Activated naive CD4-positive, alpha-beta T cell treated with anti-CD3 and anti-CD28 coated beads for 36 hours (primary cell): ENCODE results near the gene UGT3A2. TPM values are rescaled to one million over a fixed set of nuclear protein-coding genes. Genes with fewer than 3 reads are reported as not detected.

Experiments used
- CTCF ChIA-PET: fragments of 350-600 bp; sonication (Branson Sonifier 250); formaldehyde crosslinking; loops from one replicate; lab custom pipeline; 2021; ENCODE audit warnings: antibody characterized with exemption; lab: Charles Lee
- DNase-seq: peaks from one replicate; pipeline ENCODE4 v3.0.0-alpha.2; 2020
- H3K27ac Mint-ChIP-seq: one replicate; pipeline ENCODE4 v1.8.0; 2021; ENCODE audit warnings: mild to moderate bottlenecking, mixed read lengths
- H3K27me3 Mint-ChIP-seq: one replicate; pipeline ENCODE4 v1.8.0; 2021; ENCODE audit warnings: low read depth, mixed read lengths
- H3K36me3 Mint-ChIP-seq: one replicate; pipeline ENCODE4 v1.8.0; 2021; ENCODE audit warnings: low read depth, mixed read lengths
- H3K4me1 Mint-ChIP-seq: one replicate; pipeline ENCODE4 v1.8.0; 2021; ENCODE audit warnings: low read depth, mixed read lengths
- H3K4me3 Mint-ChIP-seq: one replicate; pipeline ENCODE4 v1.8.0; 2021; ENCODE audit warnings: mild to moderate bottlenecking, moderate library complexity, mixed read lengths
- H3K9me3 Mint-ChIP-seq: one replicate; pipeline ENCODE4 v1.8.0; 2021; ENCODE audit warnings: mixed read lengths
- intact Hi-C: fragments of 100-400 bp; cut with micrococcal nuclease; formaldehyde crosslinking; loops from one replicate; pipeline ENCODE4 v1.15.1; 2023
- total RNA-seq, 2 experiments: library from RNA; stranded (reverse); gene quantifications; one replicate each; pipeline ENCODE4 v1.2.3, GENCODE V29; 2021

The UGT3A2 gene
- total RNA-seq, 2 experiments from 2014 or later: not detected

GRCh38 chr5:35990941-35991611 is 75.6 kb downstream of the UGT3A2 start, which contains the start of gene UGT3A1:
UGT3A1 (minus strand) TSS chr5:35991390; CDS start chr5:35991240, 150 bp downstream.
- no peak for DNase-seq
- no peak within 1 kb of the TSS for H3K27ac Mint-ChIP-seq
- CTCF ChIA-PET: no interaction called here
- H3K36me3 Mint-ChIP-seq: no peaks in the 10 kb centered on the region
- H3K4me1 Mint-ChIP-seq: no peaks in the 10 kb centered on the region
- intact Hi-C loops: no loop called here
- peaks cover 19% of the 10 kb centered on the region for H3K27me3 Mint-ChIP-seq
- no peak within 1 kb of the TSS for H3K4me3 Mint-ChIP-seq
- H3K9me3 Mint-ChIP-seq: no peaks in the 10 kb centered on the region

GRCh38 chr5:35990520-35990919 is 76.2 kb downstream of the UGT3A2 start:
- Mint-ChIP-seq H3K27me3 (peaks cover 19% of the 10 kb centered on the region), H3K36me3 (no peaks in the 10 kb centered on the region), H3K4me3 (no peak overlapping the region), H3K4me1 (no peaks in the 10 kb centered on the region), H3K9me3 (no peaks in the 10 kb centered on the region), H3K27ac (no peak overlapping the region)
- CTCF ChIA-PET: no interaction called here
- no peak for DNase-seq
- intact Hi-C loops: no loop called here

GRCh38 chr5:35988529-35988928 is 78.2 kb downstream of the UGT3A2 start:
- H3K4me1 Mint-ChIP-seq: no peaks in the 10 kb centered on the region

GRCh38 chr5:35987776-35988175 is 78.9 kb downstream of the UGT3A2 start:
- CTCF ChIA-PET: interaction anchor here (0.9 kb wide), 1 partner anchor 524 kb away, joined by 3 read pairs; no protein-coding TSS in a partner anchor
- intact Hi-C loops: no loop called here
- peaks cover under 1% of the 10 kb centered on the region for H3K9me3 Mint-ChIP-seq
- DNase-seq: no peak
- no peak overlapping the region for H3K4me3 Mint-ChIP-seq
- H3K36me3 Mint-ChIP-seq: no peaks in the 10 kb centered on the region
- H3K27ac Mint-ChIP-seq: no peak overlapping the region
- H3K27me3 Mint-ChIP-seq: peaks cover 13% of the 10 kb centered on the region
- no peaks in the 10 kb centered on the region for H3K4me1 Mint-ChIP-seq

More at GRCh38 chr5:35988529-35988928, 78.2 kb downstream of the UGT3A2 start:
- Mint-ChIP-seq H3K9me3 (no peaks in the 10 kb centered on the region), H3K27ac (no peak overlapping the region), H3K36me3 (no peaks in the 10 kb centered on the region), H3K4me3 (no peak overlapping the region), H3K27me3 (peaks cover 16% of the 10 kb centered on the region)
- CTCF ChIA-PET: no interaction called here
- DNase-seq: no peak
- intact Hi-C loops: no loop called here

Other genes starting within 250 kb of the UGT3A2 start
- gene IL7R, start 210.0 kb downstream of the UGT3A2 start, total RNA-seq: 100 to 1,000 TPM; 144 to 147 TPM
- gene CAPSL, start 128.3 kb downstream of the UGT3A2 start, total RNA-seq: 1 to 10 TPM; 1.8 TPM
- not detected for gene UGT3A1, start 75.5 kb downstream of the UGT3A2 start, total RNA-seq
- gene LMBRD2, start 85.0 kb upstream of the UGT3A2 start, total RNA-seq: 1 to 10 TPM; 7.6 to 8.0 TPM
- gene SKP2, start 85.2 kb upstream of the UGT3A2 start, total RNA-seq: 10 to 100 TPM; 44.4 to 48.1 TPM
- 10 to 100 TPM; 19.9 to 20.0 TPM for gene NADK2, start 175.0 kb upstream of the UGT3A2 start, total RNA-seq
- gene RANBP3L, start 235.0 kb upstream of the UGT3A2 start, total RNA-seq: under 1 TPM in 1 of 2 experiments, not detected in 1; 0.10 TPM